ENCODE data around the gene CYB5RL.

The CYB5RL gene

DNA sequence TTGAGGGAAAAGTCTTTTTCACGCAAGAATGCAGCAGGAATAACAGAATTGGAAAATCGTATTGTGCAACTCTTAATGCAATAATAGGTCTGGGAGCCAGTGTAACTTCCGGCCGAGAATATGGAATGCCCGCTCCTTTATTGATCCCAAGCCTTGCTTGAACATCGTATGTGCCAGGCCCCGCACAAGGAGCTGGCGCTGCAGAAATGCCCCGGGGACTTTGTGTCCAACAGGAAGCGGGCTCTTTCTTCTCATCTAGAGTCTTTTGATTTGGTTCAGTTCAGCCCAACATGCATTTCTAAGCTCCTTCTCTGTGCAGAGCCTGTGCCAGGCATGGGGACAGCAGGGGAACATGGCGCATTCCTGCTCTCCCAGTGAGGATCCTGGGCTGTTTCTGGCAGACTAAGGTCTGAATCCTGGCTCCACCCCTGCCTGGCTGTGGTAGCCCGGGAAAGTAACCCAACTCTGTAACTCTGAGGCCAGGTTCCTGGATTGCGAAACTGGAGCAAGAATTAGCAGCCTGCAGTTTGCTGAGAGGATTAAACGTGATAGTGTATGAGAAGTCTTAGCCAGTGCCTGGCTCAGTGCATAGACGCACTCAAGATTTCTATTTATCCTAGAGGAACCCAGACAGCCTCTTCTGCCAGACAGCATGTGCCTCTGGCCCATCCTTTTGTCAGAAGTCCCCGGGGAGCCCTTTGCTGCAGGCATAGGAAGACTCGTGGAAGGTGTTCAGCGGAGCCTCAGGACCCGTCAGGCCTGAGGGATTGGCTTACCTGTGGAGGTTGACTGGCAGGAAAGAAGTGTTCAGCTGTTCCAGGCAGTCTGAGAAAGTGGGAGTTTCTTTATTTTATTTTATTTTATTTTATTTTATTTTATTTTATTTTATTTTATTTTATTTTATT lies 46.0 kb downstream of the CYB5RL start:
- no peaks in the 10 kb centered on the region for H3K79me2 ChIP-seq (ENCODE audit: insufficient read depth, low read length)
- DNase-seq (no peak), ATAC-seq (ENCODE audit: insufficient read depth, low read depth) (no peak)
- H3K27ac ChIP-seq (ENCODE audit: low read length), result no peak overlapping the region
- no peak overlapping the region for H2AFZ ChIP-seq (ENCODE audit: low read depth, low read length)
- no peak overlapping the region for H3K4me3 ChIP-seq (ENCODE audit: low read depth in 1 of 2, low read length in 2 of 2)
- H3K4me1 ChIP-seq (ENCODE audit: insufficient read depth, low read length), result no peaks in the 10 kb centered on the region
- no peaks in the 10 kb centered on the region for H3K9me3 ChIP-seq (ENCODE audit: insufficient read depth, low read length, severe bottlenecking)
- H4K20me1 ChIP-seq (ENCODE audit: insufficient read depth, low read length), result no peaks in the 10 kb centered on the region
- no peaks in the 10 kb centered on the region for H3K27me3 ChIP-seq (ENCODE audit: insufficient read depth, low read length, poor library complexity)
- H3K4me2 ChIP-seq (ENCODE audit: insufficient read depth, low read length), result no peak overlapping the region
- H3K36me3 ChIP-seq (ENCODE audit: insufficient read depth, low read length), result no peaks in the 10 kb centered on the region
- no peak overlapping the region for H3K9ac ChIP-seq (ENCODE audit: low read depth, low read length)
- TF ChIP-seq EZH2 (IDR thresholded peaks at IDR 0.05; ENCODE audit: borderline replicate concordance, low read depth, low read length, severe bottlenecking), result no peak
- TF ChIP-seq, protein P1, sequence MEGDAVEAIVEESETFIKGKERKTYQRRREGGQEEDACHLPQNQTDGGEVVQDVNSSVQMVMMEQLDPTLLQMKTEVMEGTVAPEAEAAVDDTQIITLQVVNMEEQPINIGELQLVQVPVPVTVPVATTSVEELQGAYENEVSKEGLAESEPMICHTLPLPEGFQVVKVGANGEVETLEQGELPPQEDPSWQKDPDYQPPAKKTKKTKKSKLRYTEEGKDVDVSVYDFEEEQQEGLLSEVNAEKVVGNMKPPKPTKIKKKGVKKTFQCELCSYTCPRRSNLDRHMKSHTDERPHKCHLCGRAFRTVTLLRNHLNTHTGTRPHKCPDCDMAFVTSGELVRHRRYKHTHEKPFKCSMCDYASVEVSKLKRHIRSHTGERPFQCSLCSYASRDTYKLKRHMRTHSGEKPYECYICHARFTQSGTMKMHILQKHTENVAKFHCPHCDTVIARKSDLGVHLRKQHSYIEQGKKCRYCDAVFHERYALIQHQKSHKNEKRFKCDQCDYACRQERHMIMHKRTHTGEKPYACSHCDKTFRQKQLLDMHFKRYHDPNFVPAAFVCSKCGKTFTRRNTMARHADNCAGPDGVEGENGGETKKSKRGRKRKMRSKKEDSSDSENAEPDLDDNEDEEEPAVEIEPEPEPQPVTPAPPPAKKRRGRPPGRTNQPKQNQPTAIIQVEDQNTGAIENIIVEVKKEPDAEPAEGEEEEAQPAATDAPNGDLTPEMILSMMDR (IDR thresholded peaks at IDR 0.05; ENCODE audit: borderline replicate concordance, extremely low read depth, low read length, poor library complexity, severe bottlenecking), result no peak

DNA sequence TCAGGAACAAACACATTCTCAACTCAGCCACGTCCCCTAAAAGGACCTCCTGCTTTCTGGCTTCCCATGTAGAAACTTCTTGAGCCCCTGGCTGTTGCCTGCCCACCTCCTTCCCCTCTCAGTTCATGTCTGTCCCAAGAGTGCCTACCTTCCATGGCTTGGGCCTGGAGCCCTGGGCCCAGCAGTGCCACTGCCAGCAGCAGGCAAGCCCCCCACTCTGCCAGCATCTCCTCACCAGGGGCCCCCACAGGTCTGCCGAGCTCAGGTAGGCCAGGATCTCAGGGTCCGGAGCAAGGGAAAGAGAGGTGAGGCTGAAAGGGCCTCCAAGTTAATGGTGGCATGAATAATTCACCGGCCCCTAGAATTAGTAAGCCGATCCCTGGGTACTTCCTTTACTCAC lies 47.1 kb downstream of the CYB5RL start, which contains the start of gene CDCP2:
Gene CDCP2, minus strand, starts transcription at position 305 of the 400 bp plus-strand sequence. Its CDS starts 78 bp downstream, at position 227.
- Histone ChIP-seq H3K79me2 (ENCODE audit: insufficient read depth, low read length) (no peaks in the 10 kb centered on the region), H3K4me2 (ENCODE audit: insufficient read depth, low read length) (no peak within 1 kb of the TSS), H3K9me3 (ENCODE audit: insufficient read depth, low read length, severe bottlenecking) (no peaks in the 10 kb centered on the region), H3K4me1 (ENCODE audit: insufficient read depth, low read length) (no peaks in the 10 kb centered on the region), H3K36me3 (ENCODE audit: insufficient read depth, low read length) (no peaks in the 10 kb centered on the region), H3K9ac (ENCODE audit: low read depth, low read length) (no peak within 1 kb of the TSS), H3K27me3 (ENCODE audit: insufficient read depth, low read length, poor library complexity) (no peaks in the 10 kb centered on the region), H4K20me1 (ENCODE audit: insufficient read depth, low read length) (no peaks in the 10 kb centered on the region), H3K27ac (ENCODE audit: low read length) (no peak within 1 kb of the TSS), H3K4me3 (ENCODE audit: low read depth in 1 of 2, low read length in 2 of 2) (no peak within 1 kb of the TSS), H2AFZ (ENCODE audit: low read depth, low read length) (no peak within 1 kb of the TSS)
- ATAC-seq (ENCODE audit: insufficient read depth, low read depth) (no peak), DNase-seq (no peak)
- TF ChIP-seq, protein P1 (IDR thresholded peaks at IDR 0.05; ENCODE audit: borderline replicate concordance, extremely low read depth, low read length, poor library complexity, severe bottlenecking), result no peak
- no peak for TF ChIP-seq EZH2 (IDR thresholded peaks at IDR 0.05; ENCODE audit: borderline replicate concordance, low read depth, low read length, severe bottlenecking)

DNA sequence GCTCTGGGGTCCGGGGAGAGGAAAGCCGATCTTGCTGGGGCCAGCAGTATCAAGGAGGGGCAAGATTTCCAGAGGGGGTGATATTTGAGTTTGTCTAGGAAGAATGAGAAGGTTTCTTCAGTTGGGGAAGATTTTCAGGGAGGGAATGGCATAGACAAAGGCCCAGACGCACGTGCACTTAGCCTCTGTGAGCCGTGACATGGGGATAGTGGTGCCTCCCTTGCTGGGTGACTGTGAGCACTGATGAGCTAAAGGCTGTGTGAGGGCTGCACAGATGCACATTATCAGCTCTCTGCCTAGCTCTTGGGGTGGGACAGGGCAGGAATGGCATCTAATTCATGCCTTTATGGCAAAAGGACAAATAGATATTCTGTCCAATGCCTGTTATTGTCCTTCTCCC lies 48.8 kb downstream of the CYB5RL start:
- Histone ChIP-seq H4K20me1 (ENCODE audit: insufficient read depth, low read length) (no peaks in the 10 kb centered on the region), H3K36me3 (ENCODE audit: insufficient read depth, low read length) (no peaks in the 10 kb centered on the region), H3K27me3 (ENCODE audit: insufficient read depth, low read length, poor library complexity) (no peaks in the 10 kb centered on the region), H3K79me2 (ENCODE audit: insufficient read depth, low read length) (no peaks in the 10 kb centered on the region), H3K9ac (ENCODE audit: low read depth, low read length) (no peak overlapping the region), H3K4me2 (ENCODE audit: insufficient read depth, low read length) (no peak overlapping the region), H3K27ac (ENCODE audit: low read length) (no peak overlapping the region), H3K4me3 (ENCODE audit: low read depth in 1 of 2, low read length in 2 of 2) (no peak overlapping the region), H3K4me1 (ENCODE audit: insufficient read depth, low read length) (no peaks in the 10 kb centered on the region), H2AFZ (ENCODE audit: low read depth, low read length) (no peak overlapping the region), H3K9me3 (ENCODE audit: insufficient read depth, low read length, severe bottlenecking) (no peaks in the 10 kb centered on the region)
- ATAC-seq (ENCODE audit: insufficient read depth, low read depth), result no peak
- TF ChIP-seq, protein P1 (IDR thresholded peaks at IDR 0.05; ENCODE audit: borderline replicate concordance, extremely low read depth, low read length, poor library complexity, severe bottlenecking), result no peak
- no peak for TF ChIP-seq EZH2 (IDR thresholded peaks at IDR 0.05; ENCODE audit: borderline replicate concordance, low read depth, low read length, severe bottlenecking)
- DNase-seq, result no peak
